Medulla oblongata (tissue), 1 donor: ENCODE results near the gene PSMA8.
A peak's percentile ranks its signal among the peaks of the same experiment; 100 is the strongest.
"Not testable (repeated sequence)": the region's sequence is repeated elsewhere in the genome, so short reads cannot be mapped to it uniquely, and the experiment has no call there.

ENCODE experiments used
- DNase-seq: peaks from one replicate; pipeline ENCODE4 v3.0.0-alpha.2; 2015; ENCODE audit errors: extremely low spot score

PSMA8 gene

DNA sequence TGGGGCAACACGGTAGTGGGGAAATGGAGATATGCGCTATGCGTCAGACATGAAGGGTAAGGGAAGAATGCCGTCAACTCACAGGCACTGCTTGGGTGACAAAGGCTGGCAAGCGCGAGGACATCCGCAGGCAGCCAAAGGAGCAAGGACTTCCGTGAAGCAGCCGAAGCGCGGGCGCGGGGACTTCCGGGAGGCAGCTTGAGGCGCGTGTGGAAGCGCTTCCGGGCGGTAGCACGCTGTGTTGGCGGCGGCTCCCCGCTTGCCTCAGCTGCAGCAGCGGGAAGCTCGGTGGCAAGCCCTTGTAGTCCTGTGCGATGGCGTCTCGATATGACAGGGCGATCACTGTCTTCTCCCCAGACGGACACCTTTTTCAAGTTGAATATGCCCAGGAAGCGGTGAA lies at the start of gene PSMA8:
Gene PSMA8, plus strand, starts transcription at position 218 of the 400 bp plus-strand sequence. Its CDS starts 97 bp downstream, at position 315.
- DNase-seq = no peak

DNA sequence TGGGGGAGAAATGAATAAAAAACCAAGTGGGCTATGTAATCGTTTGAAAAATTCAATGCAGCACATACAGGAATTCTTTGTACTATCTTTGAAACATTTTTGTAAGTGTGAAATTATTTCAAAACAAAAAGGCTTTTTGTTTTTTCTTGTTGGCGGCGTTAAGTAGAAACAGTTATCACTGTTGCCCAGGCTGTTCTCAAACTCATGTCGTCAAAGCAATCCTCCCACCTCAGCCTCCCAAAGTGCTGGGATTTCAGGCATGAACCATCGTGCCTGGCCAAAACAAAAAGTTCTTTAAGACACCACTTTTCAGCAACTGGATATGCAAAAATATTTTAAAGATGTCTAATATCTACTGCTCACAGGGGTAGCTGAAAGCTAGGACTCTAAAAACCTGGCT lies 48.6 kb upstream of the PSMA8 start:
- no peak for DNase-seq

DNA sequence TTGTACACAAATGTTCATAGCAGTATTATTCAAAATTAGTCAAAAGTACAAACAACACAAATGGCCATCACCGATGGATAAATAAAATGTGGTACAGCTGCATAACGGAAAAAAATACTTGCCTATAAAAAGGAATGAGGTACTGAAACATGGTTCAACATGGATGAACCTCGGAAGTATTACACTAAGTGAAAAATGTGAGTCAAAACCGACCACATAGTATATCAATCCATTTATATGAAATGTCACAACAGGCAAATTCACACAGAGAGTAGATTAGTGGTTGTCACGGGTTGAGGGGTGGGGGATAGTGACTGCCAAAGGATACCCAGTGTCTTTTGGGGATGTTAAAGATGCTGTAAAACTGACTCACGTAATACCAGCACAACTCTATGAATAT lies 46.7 kb upstream of the PSMA8 start:
- DNase-seq = no peak

DNA sequence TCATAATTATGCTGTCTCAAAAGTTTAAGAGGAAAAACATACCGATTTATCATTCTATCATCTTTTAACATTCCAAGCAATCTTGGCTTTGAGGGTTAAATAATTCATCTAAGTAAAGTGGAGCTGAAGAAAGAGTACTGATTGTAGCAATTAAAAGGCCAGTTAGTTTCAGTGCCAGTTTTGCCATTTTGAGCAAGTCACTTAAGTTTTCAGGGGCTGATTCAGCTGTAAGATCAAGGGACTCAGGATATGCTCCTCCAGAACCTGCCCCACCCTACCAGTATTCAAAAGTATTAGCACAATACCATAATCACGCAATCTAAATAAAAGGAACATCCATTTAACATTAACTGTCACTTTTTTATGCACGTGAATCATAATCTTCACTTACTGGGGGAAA lies 45.2 kb upstream of the PSMA8 start:
- DNase-seq = peak; percentile 18

DNA sequence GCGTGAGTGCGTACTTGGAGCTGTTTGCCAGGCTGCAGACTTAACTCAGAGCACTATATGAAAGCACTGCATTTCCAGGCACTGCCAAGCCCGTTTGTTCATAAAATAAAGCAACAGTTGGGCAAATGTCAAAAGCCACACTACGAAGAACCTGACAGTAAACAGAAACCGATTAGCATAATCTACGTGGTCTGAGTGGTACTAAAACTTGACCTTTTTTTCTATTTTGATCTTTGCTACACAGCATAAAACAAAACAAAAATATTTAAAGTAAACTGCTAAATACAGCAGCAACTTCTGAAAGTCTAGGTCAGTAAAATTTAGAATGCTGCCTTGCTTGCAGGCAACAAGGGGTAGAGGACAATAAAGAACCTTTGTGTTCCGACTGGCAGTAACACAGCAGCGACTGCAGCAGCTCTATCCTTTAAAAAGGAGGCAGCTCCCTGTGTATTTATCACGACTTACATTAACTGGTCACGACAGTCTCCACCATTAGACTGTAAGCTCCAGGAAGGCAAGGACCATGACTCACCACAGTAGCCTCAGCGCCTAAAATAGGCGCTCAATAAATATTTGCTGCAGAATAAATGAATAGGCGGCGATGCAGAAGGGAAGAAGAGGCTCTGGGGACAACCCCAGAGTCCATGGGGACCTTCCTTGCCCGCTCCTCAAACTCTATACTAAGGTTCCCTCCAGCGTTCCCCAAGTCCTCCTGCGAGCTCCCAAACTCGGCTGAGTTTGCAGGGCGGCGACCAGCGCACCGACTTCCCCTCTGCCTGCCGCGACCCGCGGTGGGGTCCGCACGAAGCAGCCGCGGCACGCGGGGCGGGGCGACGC lies 44.2 kb upstream of the PSMA8 start:
- DNase-seq = peak; percentile 63

DNA sequence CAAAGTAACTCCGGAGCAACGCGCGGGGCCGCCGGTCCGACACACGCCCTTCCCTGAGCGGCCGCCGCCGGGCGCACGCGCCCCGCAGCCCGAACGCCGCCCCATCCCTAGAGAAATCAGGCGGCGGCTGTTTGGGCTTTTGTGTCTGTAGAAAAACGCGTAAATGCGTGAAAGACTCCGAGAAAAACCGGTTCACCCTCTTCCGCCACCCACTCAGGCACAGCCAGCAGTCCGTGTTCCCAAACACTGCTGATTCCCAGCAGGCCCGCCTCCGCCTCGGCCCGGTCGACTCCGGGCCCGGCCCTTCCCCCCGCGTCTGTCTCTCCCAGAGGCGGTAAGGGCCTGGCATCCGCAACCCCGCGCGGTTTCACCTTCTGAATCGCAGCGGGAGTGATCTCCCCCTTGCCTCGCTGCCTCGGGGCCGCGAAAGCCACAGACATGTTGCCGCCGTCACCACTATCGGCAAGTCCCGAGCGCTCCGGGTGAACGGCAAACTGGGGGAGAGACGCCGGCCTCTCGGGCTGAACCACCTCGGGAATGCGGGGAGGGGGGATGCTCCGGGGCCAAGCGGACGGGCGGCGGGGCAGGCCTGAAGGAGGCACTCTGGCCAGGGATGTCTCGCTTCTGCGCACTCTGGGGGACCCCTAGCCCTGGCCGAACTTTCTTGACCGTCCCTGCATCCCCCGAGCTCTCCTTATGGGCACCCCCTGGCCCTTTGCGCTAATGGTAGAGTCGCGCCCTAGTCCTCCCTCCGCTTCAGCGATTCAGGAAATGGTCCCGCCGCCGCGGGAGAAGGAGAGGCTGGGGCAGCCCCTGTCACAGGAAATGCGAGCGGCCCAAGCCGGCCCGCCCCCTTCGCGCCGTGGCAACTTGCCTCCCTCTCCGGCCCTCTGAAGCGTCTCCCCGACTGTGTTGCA lies 43.3 kb upstream of the PSMA8 start, which contains the start of gene SS18:
Gene SS18, minus strand, starts transcription at position 484 of the 917 bp plus-strand sequence. Its CDS starts 44 bp downstream, at position 440.
- DNase-seq = peak; percentile 97

DNA sequence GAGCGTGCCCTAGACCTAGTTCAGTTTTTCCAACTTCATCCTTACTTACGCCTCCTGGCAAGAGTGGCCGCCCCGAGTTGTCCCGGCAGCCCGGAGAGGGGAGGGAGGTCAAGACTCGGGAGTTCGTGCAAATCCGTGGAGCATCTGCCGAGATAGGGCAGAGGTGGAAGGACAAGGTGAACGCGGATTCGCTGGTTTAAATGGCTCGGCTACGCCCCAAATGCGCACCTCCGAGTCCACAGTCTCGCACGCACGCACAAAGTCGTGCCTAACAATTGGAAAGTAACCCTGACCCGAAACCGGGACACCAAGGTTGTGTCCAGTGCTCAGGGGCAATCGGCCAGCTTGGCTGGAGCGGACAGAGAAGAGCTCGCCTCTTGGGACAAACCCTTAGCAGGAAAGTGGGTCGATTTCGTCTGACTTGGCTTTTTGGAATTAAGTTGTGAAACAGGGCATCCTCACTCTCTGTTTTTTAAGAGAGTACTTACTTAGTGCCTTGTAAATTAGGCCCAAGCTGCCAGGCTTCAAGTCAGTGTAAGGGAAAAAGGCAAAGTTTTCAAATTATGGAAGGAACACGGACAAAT lies 42.5 kb upstream of the PSMA8 start:
- no peak for DNase-seq

DNA sequence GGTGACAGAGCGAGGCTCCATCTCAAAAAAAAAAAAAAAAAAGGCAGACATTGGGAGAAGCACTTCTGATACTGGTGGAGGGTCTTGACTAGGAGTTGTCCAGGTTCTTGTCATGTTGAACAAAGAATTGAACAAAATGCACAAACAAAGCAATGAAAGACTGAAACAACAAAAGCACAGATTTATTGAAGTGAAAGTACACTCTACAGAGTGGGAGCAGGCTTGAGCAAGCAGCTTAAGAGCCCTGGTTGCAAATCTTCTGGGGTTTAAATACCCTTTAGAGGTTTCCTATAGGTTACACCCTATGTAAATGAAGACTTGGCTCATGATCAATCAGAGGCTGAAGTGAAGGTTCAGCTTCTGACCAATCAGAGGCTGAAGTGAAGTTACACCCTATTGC lies 36.8 kb upstream of the PSMA8 start:
- no peak for DNase-seq

DNA sequence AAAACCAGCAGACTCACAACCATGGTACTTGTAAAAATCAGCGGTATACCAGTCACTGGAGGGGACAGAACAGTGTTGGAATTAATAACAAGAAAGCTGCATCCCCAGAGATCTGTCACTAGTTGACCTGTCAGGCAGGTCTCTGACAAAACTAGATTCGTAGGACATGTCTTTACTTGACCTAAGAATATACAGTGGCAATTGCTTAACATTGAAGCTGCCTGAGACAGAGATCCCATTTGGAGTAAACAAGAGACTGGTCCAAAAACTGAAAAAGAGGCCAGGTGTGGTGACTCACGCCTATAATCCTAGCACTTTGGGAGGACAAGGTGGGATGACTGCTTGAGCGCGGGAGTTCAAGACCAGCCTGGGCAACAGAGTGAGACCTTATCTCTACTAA lies 36.1 kb upstream of the PSMA8 start:
- DNase-seq = no peak

DNA sequence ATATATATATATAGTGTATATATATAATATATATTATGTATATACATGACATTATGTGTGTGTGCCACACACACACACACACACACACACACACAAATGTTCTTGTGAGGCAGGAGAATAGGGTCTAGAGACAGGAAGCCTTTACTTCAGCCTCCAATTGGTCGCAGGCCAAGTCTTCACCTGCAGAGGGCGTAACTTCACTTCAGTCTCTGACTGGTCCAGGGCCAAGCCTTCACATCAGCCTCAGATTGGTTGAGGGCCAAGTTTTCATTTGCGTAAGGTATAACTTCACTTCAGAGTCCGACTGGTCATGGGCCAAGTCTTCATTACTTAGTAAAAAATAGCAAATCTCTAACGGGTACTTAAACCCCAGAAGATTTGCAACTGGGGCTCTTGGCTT lies 30.1 kb upstream of the PSMA8 start:
- no peak for DNase-seq

DNA sequence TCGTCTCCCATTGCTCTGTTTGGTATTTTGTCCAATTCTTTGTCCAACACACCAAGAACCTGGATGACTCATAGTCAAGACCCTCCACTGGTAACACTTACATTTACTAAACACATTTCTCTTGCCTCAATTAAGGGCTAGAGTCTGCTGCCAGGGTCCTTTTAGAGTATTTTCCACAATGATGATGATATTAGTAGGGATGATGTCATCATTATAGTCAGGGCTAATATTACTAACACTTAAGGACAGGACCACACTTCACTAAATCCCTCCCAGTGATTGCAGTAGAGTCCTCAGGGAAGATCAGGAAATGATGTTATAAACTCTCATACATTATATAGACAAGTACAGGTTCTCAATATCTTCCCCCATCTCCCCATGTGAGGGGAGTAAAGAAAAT lies 29.6 kb upstream of the PSMA8 start:
- no peak for DNase-seq

DNA sequence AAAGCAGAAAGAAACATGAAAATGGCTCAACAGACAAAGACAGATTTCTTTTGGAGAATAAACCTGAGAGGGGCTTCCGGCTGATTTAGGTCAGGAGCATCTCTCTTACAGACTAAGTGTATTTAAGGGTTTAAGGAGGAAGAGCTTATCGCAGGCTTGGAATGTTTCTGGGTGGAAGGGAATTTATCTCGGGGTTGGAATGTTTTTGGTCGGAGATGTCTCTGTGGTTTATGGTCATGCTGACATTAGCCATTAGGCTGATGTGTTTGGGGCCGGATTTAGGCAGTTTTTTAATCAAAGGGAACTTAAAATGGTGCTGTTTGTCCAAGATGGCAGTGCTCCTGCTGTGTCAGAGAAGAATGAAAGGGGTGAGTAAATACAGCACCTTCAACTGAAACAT lies 14.4 kb upstream of the PSMA8 start:
- no peak for DNase-seq

DNA sequence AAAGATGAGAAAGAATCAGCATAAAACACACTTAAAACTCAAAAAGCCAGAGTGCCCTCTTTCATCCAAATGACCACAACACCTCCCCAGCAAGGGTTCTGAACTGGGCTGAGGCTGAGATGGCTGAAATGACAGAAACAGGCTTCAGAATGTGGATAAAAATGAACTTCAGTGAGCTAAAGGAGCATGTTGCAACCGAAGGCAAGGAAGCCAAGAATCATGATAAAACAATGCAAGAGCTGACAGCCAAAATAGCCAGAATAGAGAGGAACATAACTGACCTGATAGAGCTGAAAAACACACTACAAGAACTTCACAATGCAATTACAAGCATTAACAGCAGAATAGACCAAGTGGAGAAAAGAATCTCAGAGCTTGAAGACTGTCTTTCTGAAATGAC lies 12.2 kb upstream of the PSMA8 start:
- no peak for DNase-seq

DNA sequence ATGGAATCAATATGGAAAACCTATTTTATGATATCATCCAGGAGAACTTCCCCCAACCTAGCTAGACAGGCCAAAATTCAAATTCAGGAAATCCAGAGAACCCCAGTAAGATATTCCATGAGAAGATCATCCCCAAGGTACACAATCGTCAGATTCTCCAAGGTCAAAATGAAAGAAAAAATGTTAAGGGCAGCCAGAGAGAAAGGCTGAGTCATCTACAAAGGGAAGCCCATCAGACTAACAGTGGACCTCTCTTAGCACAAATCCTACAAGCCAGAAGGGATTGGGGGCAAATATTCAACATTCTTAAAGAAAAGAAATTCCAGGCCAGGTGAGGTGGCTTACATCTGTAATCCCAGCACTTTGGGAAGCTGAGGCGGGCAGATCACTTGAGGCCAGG lies 11.7 kb upstream of the PSMA8 start:
- not testable (repeated sequence) for DNase-seq

DNA sequence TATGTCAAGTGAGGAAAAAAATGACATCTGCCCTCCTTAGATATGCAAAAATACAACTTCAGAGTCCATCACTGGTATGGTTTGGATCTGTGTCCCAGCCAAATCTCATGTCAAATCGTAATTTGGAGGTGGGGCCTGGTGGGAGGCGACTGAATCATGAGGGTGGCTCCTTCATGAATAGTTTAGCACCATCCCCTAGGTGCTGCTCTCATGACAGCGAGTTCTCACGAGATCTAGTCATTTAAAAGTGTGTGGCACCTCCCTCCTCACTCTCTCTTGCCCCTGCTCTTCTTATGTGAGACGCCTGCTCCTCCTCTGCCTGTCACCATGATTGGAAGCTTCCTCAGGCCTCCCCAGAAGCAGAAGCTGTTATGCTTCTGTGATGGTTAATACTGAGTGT lies 5.9 kb upstream of the PSMA8 start:
- DNase-seq = no peak

DNA sequence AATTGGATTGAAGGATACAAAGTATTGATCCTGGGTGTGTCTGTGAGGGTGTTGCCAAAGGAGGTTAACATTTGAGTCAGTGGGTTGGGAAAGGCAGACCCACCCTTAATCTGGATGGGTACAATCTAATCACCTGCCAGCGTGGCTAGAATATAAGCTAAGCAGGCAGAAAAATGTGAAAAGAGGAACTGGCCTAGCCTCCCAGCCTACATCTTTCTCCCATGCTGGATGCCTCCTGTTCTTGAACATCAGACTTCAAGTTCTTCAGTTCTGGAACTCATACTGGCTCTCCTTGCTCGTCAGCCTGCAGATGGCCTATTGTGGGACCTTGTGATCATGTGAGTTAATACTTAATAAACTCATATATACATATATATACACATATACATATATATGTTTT lies 5.5 kb upstream of the PSMA8 start:
- not testable (repeated sequence) for DNase-seq

DNA sequence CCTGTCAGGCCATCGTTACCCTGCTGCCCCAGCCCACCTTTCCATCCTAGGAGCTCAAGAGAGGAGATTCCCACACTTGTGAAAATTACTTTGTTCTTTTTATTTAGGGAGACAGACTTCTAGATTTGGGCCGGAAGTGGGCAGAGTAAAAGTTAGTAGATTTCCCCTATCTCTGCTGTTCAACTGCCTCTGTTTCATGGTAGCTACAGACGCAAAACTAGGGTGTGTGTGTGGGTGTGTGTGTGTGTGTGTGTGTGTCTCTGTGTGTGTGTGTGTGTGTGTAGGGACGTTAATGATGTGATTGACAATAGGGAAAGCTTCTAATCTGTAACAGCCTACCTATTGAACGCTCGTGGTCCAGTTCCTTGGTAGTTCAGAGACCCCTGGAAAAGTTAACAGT lies 438 bp downstream of the PSMA8 start:
- DNase-seq = no peak

DNA sequence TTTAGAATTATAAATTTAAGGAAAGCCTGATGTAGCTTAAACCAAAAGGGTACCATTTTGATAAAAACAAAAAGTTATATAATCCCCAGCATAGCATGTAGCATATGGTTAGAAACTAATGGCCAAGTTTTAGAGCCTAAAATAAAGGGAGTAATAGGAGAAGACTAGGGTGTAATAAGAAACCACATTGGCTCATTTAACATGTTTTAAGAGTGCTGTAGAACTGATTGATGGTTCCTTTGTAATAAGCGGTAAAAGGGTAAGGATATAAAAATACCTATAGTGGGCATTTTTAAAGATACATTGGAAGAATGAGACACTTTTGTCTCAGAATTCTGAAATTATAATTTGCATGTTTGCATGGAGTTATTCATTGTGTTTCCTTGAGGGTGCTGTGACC lies 1.9 kb downstream of the PSMA8 start:
- DNase-seq = no peak

DNA sequence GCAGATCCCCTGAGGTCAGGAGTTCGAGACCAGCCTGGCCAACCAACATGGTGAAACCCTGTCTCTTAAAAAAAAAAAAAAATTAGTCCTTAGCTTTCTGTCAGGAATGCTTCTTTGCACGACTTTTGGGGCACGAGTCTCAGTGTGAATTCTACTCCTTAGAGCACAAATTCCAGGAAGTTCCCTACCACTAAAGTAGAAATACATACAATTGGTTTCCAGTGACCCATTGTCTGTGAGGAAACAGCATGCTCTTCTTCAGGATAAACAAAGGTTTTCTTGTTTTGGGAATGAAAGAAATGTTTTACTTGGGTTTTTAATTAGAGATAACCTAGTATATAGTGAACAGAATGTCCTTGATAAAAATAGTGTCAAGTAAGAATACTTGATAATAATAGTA lies 23.7 kb downstream of the PSMA8 start:
- no peak for DNase-seq

DNA sequence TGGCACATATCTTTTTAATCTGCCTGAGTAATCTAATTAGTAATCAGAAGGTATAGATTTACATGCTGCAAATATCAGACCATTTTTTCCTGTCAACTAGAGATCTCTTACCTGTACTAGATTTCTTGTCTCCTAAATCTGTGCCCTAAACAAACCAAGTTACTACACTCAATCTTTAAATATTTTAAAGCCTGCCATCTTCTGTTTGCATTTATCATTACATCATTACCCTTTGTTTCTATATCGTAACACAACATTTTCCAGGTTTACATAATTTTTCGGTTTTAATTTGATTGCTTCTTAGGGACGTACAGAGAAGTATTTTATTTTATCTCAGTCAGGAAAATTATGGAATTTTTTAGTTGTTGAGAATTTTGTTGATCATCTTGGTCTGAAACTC lies 25.7 kb downstream of the PSMA8 start:
- no peak for DNase-seq

DNA sequence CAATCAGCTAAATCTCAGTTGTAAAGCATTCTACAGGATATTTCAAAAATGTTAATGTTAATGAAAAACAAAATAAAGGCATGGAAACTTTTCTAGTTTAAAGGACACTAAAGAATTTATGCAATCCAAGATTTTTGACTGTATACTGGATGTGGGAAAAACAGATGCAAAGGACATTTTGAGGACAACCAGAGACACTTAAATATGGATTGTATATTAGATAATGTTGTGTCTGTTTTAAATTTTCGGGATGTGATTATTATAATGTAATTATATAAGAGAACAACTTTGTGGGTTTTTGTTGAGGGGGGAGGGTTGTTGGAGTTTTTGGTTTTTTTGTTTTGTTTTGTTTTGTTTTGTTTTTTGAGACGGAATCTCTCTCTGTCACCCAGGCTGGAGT lies 30.9 kb downstream of the PSMA8 start:
- DNase-seq = no peak

DNA sequence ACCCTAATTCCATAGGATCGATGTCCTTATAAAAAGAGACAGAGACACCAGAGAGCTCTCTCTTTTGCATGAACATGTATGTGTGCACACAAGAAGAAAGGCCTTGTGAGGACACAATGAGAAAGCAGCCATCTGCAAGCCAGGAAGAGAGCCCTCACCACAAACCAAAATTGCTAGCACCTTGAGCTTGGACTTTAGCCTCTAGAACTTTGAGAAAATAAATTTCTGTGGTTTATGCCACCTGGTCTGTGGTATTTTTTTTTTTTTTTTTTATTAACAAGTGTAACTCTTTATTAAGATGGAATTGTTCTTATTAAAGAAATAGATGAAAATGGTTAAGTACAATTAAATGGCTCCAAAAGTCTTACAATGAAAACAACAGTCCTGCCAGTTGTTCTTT lies 33.9 kb downstream of the PSMA8 start:
- not testable (repeated sequence) for DNase-seq
